ENCODE measurements around the gene ZNF81. TPM values are rescaled to one million over a fixed set of nuclear protein-coding genes. Genes with fewer than 3 reads are reported as not detected.

The ZNF81 gene
- total RNA-seq, 1 donor from 2014 or later = 10.1 TPM

GRCh38 chrX:47850901-47851300 is 14.2 kb downstream of the ZNF81 start:
- H3K4me1 Mint-ChIP-seq = no peaks in the 10 kb centered on the region
- H3K4me3 Mint-ChIP-seq = no peak overlapping the region
- no peak overlapping the region for H3K27ac Mint-ChIP-seq (ENCODE audit: unreplicated experiment)
- no peaks in the 10 kb centered on the region for H3K9me3 Mint-ChIP-seq
- peaks cover 3% of the 10 kb centered on the region for H3K36me3 Mint-ChIP-seq (ENCODE audit: low read depth)
- no peak for TF ChIP-seq CTCF (conservative IDR thresholded peaks at IDR 0.05)
- DNase-seq (ENCODE audit: low read depth, low spot score) = no peak
- H3K27me3 Mint-ChIP-seq (ENCODE audit: low read depth) = no peaks in the 10 kb centered on the region

GRCh38 chrX:47854474-47854873 is 17.8 kb downstream of the ZNF81 start:
- peak; percentile 6 for DNase-seq (ENCODE audit: low read depth, low spot score)
- H3K4me3 Mint-ChIP-seq = no peak overlapping the region
- no peaks in the 10 kb centered on the region for H3K27me3 Mint-ChIP-seq (ENCODE audit: low read depth)
- H3K36me3 Mint-ChIP-seq (ENCODE audit: low read depth) = peaks cover 4% of the 10 kb centered on the region
- no peaks in the 10 kb centered on the region for H3K4me1 Mint-ChIP-seq
- H3K27ac Mint-ChIP-seq (ENCODE audit: unreplicated experiment) = no peak overlapping the region
- no peaks in the 10 kb centered on the region for H3K9me3 Mint-ChIP-seq
- peak; percentile 56 for TF ChIP-seq CTCF (conservative IDR thresholded peaks at IDR 0.05)

GRCh38 chrX:47859686-47860085 is 23.0 kb downstream of the ZNF81 start:
- H3K4me1 Mint-ChIP-seq = no peaks in the 10 kb centered on the region
- no peaks in the 10 kb centered on the region for H3K9me3 Mint-ChIP-seq
- DNase-seq (ENCODE audit: low read depth, low spot score) = no peak
- H3K27ac Mint-ChIP-seq (ENCODE audit: unreplicated experiment) = no peak overlapping the region
- peaks cover 10% of the 10 kb centered on the region for H3K36me3 Mint-ChIP-seq (ENCODE audit: low read depth)
- no peaks in the 10 kb centered on the region for H3K27me3 Mint-ChIP-seq (ENCODE audit: low read depth)
- no peak overlapping the region for H3K4me3 Mint-ChIP-seq
- no peak for TF ChIP-seq CTCF (conservative IDR thresholded peaks at IDR 0.05)

- H3K9me3 Mint-ChIP-seq = no peaks in the 10 kb centered on the region
- no peaks in the 10 kb centered on the region for H3K4me1 Mint-ChIP-seq
- H3K4me3 Mint-ChIP-seq = no peak overlapping the region
- DNase-seq (ENCODE audit: low read depth, low spot score) = no peak
- H3K36me3 Mint-ChIP-seq (ENCODE audit: low read depth) = peaks cover 10% of the 10 kb centered on the region
- H3K27me3 Mint-ChIP-seq (ENCODE audit: low read depth) = no peaks in the 10 kb centered on the region
- no peak for TF ChIP-seq CTCF (conservative IDR thresholded peaks at IDR 0.05)
- no peak overlapping the region for H3K27ac Mint-ChIP-seq (ENCODE audit: unreplicated experiment)
These were observed 26.0 kb downstream of the ZNF81 start for GRCh38 chrX:47862680-47863079.

- H3K4me1 Mint-ChIP-seq = no peaks in the 10 kb centered on the region
- H3K27ac Mint-ChIP-seq (ENCODE audit: unreplicated experiment) = no peak overlapping the region
- peaks cover 10% of the 10 kb centered on the region for H3K36me3 Mint-ChIP-seq (ENCODE audit: low read depth)
- no peaks in the 10 kb centered on the region for H3K27me3 Mint-ChIP-seq (ENCODE audit: low read depth)
- H3K9me3 Mint-ChIP-seq = no peaks in the 10 kb centered on the region
- no peak for DNase-seq (ENCODE audit: low read depth, low spot score)
- H3K4me3 Mint-ChIP-seq = no peak overlapping the region
- TF ChIP-seq CTCF (conservative IDR thresholded peaks at IDR 0.05) = no peak
These were observed 26.5 kb downstream of the ZNF81 start for GRCh38 chrX:47863187-47863586.

GRCh38 chrX:47864300-47864699 is 27.6 kb downstream of the ZNF81 start:
- Mint-ChIP-seq H3K36me3 (ENCODE audit: low read depth) (peaks cover 8% of the 10 kb centered on the region), H3K27me3 (ENCODE audit: low read depth) (no peaks in the 10 kb centered on the region), H3K4me1 (no peaks in the 10 kb centered on the region), H3K9me3 (no peaks in the 10 kb centered on the region), H3K4me3 (no peak overlapping the region), H3K27ac (ENCODE audit: unreplicated experiment) (no peak overlapping the region)
- DNase-seq (ENCODE audit: low read depth, low spot score) = no peak
- no peak for TF ChIP-seq CTCF (conservative IDR thresholded peaks at IDR 0.05)

All from neural crest cell (in vitro differentiated cells).